8988T (cell line): ENCODE measurements around the gene MAG.
"Not testable (repeated sequence)": the region's sequence is repeated elsewhere in the genome, so short reads cannot be mapped to it uniquely, and the experiment has no call there.

ENCODE experiments used
- DNase-seq: peaks from one replicate; pipeline ENCODE4 v3.0.0; 2011

MAG gene

DNA sequence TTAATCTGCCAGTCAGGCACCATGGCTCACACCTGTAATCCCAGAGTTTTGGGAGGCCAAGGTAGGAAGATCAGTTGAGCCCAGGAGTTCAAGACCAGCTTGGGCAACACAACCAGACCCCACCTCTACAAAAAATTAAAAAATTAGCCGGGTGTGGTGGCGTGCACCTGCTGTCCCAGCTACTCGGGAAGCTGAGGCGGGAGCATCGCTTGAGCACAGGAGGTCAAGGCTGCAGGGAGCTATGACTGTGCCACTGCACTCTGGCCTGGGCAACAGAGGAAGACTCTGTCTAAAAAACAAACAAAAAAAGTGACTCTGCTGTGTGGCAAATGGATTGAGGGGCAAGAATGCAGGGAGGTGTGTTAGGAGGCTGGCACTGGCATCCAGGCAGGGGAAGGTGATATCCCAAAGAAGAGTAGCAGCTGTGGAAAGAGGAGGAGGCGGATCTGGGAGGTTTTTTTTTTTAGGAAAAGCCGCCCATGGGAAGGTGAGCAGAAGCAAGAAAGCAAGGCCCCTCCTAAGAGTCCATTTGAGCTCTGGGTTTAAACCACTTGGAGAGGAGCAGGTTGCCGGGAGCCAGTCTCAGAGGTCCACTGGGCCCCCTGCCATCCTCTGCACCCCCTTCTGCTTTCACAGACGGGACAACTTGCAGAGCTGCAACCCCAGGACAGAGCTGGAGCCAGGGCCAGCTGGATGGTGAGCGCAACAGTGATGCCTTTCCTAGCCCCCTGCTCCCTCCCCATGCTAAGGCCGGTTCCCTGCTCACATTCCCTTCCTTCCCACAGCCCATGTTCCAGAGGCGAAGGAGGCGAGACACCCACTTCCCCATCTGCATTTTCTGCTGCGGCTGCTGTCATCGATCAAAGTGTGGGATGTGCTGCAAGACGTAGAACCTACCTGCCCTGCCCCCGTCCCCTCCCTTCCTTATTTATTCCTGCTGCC, 7.5 kb upstream of the MAG start:
- DNase-seq = no peak

GRCh38 chr19:35285095-35285449, 6.9 kb upstream of the MAG start:
- no peak for DNase-seq

DNA sequence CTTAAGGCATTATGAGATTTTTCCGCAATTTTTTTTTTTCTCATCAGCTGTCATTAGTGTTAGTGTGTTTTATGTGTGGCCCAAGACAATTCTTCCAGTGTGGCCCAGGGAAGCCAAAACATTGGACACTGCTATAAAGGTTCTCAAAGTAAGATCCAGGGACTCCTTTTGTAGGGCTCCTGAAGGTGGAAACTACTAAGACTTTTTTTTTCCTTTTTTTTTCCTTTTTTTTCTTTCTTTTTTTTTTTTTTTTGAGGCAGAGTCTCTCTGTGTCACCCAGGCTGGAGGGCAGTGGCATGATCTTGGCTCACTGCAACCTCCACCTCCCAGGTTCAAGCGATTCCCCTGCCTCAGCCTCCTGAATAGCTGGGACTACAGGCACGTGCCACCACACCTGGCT, 6.5 kb upstream of the MAG start:
- DNase-seq = not testable (repeated sequence)

DNA sequence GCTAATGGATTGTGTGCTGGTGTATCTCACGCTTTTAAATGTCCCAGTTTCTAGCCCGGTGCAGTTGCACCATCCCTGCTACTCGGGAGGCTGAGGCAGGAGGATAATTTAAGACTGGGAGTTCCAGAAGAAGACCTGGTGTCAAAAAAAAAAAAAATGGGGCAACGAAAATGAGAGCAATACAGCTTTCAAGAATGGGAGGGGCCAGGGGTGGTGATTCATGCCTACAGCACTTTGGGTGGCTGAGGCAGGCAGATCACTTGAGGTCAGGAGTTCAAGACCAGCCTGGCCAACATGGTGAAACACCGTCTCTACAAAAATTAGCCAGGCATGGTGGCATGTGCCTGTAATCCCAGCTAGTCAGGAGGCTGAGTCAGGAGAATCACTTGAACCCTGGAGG, 5.9 kb upstream of the MAG start:
- DNase-seq = not testable (repeated sequence)

GRCh38 chr19:35287713-35288112, 4.2 kb upstream of the MAG start:
- DNase-seq = no peak

DNA sequence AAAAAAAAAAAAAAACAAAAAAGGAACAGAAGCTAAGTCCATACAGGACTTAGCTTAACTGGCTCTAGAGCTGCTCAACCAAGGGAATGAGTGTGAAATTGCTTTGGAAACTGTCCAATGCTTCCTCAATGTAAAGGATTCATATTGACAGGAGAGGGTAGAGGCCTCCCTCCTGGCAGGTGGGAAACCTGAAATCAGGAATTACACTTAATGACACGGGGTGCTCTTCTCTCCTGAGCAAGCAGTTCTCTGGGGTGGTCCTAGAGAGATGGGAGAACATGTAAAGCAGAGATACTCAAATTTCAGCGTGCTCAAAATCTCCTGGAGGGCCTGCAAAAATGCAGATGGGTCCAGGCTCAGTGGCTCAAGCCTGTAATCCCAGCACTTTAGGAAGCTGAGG, 3.6 kb upstream of the MAG start:
- no peak for DNase-seq

DNA sequence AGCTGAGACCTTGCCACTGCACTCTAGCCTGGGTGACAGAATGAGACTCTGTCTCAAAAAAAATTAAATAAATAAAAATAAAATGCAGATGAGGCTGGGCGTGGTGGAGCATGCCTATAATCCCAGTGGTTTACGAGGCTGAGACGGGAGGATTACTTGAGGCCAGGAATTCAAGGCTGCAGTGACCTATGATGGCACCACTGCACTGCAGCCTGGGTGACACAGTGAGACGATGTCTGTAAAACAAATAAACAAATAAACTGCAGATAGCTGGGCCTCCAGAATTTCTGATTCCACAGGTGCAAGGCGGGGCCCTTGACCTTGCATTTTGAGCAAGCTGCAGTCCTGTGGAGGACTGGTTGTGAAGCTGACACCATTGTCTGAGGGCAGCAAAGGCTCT, 3.1 kb upstream of the MAG start:
- no peak for DNase-seq

GRCh38 chr19:35290381-35291127, 1.4 kb upstream of the MAG start:
- no peak for DNase-seq

- DNase-seq = no peak
Measured at GRCh38 chr19:35291259-35291658, 702 bp upstream of the MAG start.

DNA sequence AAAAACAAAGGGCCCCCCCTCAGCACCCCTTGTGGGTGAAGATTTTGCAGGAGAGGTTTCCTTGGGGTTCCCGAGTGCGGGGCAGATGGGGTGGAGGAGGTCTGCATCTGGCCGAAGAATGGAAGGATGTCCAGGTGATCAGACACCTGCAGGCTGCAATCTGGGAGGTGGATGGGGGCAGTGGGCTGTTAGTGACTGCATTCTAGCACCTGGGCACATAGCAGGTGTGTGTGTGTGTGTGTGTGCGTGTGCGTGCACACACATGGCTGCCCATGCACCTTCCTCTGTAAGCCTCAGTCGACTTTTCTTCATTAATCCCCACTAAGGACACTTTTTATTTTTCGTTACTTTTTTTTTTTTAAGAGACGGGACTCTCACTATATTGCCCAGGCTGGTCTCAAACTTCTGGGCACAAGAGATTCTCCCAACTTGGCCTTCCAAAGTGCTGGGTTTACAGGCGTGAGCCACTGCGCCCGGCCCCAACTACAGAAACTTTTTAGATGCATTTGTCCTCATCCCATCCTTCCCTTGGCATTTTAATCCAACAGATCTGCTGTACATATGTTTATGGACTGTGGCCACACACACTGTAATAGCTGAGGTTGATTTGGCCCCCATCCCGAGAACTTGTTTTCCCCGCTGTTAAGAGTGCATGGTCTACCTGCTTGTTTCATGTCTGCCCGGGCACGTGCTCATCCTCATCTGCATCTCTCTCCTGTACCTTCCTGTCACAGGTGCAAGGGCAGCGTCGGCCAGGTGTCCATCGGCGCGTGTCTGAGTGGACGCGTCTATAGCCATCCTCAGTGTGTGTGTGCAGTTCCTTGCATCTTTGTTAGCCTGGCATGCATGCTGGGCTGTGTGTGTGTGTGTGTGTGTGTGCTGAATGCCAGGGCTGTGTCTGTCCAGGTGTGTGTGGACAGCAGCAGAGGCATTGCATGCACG, 731 bp downstream of the MAG start:
- no peak for DNase-seq

DNA sequence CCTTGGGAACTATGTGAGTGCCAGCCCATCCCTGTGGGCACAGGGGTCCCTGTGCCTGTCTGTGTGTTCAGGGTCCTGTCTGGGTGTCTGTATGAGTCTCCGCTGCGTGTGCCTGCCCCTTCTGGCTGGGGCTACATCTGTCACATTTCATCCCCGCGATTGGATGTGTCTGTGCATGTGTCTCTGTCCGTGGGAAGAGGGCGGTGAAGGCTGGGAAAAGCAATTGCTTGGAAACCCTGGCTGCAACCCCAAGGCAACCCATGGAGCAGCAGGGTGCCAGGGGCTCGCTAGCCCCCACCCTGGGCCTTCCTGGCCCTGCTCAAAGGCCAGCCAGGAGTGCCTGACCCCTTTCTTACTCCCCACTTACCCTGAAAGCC, 1.4 kb downstream of the MAG start:
- DNase-seq = no peak

DNA sequence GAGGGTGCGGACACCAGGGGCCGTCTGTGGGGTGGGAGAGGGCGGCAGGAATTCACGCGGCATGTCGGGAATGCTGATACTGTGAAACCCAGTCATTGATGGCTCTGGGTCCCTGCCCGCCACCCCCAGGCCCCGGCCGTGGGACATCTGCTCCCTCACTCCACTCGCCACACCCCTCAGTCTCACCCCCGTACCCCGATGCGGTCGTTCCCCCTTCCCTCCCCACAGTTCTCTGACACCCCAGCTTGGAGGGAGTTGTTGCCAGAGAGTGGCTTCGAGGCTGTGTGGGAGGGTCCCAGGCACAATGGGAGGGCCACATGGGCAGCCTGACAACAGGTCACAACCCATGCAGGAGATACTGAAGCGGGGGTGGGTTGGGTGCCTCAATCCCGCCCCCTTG, 1.8 kb downstream of the MAG start:
- no peak for DNase-seq

GRCh38 chr19:35294328-35294727, 2.4 kb downstream of the MAG start:
- DNase-seq = no peak

DNA sequence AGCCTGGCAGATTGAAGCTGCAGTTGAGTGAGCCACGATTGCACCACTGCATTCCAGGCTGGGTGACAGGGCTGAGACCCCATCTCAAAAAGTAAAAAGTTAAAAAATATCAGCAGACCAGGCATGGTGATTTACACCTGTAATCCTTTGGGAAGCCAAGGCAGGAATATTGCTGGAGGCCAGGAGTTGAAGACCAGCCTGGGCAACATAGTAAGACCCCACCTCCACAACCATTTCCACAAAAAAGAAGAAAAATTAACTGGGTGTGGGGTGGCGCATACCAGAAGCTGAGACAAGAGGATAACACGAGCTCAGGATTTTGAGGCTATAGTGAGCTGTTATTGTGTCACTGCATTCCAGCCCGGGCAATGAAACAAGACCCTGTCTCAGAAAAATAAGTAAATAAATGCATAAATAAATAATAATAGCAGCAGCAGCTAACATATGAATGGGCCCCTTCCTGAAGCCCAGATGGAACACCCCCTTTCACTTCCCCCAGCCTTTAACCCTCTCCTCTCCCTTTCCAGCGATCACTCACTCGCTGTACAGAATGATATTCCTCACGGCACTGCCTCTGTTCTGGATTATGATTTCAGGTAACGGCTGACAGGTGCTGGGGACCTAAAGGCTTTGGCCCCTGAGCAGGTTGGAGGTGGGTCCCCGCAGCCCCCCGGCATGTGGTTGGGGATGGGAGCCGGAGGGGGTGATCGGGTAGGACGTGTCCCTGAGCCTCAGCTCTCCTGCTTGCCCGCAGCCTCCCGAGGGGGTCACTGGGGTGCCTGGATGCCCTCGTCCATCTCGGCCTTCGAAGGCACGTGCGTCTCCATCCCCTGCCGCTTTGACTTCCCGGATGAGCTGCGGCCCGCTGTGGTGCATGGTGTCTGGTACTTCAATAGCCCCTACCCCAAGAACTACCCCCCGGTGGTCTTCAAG, 3.2 kb downstream of the MAG start:
- no peak for DNase-seq

GRCh38 chr19:35295792-35296462, 4.0 kb downstream of the MAG start:
- no peak for DNase-seq

- DNase-seq = no peak
Measured at GRCh38 chr19:35296644-35297514, 4.9 kb downstream of the MAG start.

DNA sequence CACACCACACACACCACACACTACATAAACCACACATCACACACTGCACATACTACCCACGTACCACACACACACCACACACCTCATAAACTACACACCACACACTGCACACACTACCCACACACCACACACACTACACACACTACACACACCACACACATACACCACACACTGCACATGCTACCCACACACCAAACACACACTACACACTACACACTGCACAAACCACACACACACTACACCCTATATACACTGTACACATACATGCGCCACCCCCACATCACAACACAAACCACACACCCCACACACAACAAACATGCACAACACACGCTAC, 5.5 kb downstream of the MAG start:
- DNase-seq = no peak

GRCh38 chr19:35297922-35298321, 6.0 kb downstream of the MAG start:
- no peak for DNase-seq

DNA sequence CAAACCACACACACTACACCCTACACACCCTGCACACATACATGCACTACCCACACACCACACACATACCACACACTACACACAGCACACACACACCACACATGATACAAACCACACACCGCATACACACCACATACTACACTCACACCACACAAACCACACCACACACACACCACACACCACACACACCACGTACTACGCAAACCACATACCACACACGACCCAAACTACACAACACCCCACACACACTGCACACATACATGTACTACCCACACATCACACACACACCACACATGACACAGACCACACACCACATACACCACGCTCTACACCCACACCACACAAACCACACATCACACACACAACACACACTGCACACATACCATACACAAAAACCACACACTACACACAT, 6.6 kb downstream of the MAG start:
- no peak for DNase-seq

DNA sequence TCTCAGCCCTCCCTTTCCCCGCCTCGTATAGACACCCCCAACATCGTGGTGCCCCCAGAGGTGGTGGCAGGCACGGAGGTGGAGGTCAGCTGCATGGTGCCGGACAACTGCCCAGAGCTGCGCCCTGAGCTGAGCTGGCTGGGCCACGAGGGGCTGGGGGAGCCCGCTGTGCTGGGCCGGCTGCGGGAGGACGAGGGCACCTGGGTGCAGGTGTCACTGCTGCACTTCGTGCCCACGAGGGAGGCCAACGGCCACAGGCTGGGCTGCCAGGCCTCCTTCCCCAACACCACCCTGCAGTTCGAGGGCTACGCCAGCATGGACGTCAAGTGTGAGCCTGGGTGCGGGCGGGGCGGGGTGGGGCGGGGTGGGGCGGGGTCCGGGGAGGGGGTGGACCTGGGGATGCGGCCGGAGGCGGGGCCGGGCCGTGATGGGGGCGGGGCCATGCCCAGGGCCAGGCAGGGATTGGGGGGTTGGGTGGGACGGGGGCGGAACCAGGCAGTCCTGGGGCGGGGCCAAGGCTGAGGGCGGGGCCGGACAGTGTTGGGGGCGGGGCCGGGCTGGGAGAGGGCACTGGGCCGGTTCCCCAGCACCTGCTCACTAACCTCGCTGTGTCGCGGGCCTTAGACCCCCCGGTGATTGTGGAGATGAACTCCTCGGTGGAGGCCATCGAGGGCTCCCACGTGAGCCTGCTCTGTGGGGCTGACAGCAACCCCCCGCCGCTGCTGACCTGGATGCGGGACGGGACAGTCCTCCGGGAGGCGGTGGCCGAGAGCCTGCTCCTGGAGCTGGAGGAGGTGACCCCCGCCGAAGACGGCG, 7.8 kb downstream of the MAG start:
- DNase-seq = no peak
